HG03095 (cell line): ENCODE data around the gene YPEL2.
"Not testable (repeated sequence)": the region's sequence is repeated elsewhere in the genome, so short reads cannot be mapped to it uniquely, and the experiment has no call there.

ENCODE experiments used
- ATAC-seq: cut with Tn5 transposase; IDR thresholded peaks from one replicate; pipeline ENCODE4 v1.9.1; 2021; ENCODE audit warnings: moderate library complexity; ENCODE audit not compliant: unreplicated experiment

Gene YPEL2

DNA sequence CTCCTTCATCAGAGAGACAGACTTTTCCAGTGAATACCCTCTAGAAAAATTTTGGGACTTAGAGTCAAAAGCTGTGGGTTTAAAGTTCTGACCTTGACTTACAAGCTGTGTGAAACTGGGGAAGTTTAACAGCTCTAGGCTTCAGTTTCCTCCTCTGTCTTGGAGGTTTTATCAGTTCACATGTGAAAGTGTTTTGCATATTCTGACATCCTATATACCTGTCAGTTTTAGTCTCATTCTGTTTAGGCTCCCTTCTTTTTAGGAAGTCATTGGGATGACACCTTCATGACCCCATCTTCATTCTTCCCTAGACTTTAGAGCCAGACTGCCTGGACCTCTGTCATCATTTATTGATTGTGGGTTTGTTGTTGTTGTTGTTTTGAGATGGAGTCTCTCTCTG, 44.4 kb downstream of the YPEL2 start:
- ATAC-seq: no peak

DNA sequence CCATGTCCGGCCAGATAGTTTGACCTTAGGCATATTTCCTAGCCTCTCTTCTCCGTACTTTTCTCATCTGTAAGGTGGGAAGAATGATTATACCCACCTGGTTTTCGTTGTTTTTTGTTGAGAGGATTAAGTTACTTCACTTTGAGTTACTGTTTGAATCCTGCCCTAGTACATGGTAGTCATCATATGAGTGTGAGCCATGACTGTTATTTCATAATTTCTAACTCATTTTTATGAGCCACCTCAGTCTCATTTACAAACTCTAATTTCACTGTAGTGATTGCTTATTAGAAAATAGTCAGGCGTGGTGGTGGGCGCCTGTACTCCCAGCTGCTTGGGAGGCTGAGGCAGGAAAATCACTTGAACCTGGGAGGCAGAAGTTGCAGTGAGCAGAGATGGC, 45.1 kb downstream of the YPEL2 start:
- ATAC-seq: no peak

DNA sequence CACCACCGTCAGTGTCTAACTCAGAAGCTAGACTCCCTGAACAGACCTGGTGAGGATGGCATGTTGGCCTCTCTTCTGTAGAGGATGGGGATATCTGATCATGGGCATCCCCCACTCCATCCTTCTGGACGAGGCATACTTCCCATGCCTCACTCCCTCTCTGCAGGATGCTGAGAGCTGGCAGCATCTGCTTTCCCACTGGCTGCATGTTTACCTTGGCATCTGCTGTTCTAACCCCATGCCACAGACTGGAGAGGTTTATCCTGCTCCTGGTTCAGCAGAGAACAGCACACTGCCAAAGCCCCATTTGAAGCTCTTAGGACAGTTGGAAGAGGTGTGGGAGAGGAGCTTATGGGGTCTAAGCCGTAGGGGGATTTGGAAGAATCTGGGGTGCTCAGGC, 46.0 kb downstream of the YPEL2 start:
- no peak for ATAC-seq

DNA sequence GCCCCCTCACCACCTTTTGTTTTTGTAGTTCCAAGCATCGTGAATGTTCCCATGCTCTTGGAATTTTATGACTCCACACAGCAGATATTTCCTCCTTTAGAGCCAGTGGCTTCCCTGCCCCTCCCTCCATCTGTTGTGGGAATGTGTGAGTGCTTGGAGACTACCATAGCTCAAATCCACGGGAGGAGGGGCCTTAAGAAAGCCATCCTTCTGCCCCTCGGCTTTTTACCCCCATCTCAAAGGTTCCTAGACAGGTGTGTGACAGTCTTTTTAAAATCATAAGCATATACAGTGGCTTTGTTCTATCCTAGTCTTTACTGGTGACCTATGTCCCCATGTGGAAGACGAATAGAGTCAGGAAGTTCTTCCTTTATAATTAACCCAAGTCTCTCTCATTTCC, 47.2 kb downstream of the YPEL2 start:
- no peak for ATAC-seq

DNA sequence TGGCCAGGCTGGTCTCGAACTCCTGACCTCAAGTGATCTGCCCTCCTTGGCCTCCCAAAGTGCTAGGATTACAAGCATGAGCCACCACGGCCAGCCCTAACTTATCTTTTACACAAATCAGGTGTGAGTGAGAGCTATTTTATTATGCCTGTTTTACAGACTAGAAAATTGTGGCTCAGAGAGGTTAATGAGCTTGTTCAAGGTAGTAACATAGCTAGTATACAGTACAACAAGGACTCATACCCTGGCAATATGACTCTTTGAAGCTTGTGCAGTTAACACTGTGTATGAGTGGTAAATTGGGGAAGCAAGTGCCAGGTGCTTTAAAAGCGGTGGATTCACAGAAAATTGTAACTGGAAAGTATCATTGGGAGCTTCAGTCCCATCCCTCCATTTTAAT, 49.0 kb downstream of the YPEL2 start:
- ATAC-seq: no peak

DNA sequence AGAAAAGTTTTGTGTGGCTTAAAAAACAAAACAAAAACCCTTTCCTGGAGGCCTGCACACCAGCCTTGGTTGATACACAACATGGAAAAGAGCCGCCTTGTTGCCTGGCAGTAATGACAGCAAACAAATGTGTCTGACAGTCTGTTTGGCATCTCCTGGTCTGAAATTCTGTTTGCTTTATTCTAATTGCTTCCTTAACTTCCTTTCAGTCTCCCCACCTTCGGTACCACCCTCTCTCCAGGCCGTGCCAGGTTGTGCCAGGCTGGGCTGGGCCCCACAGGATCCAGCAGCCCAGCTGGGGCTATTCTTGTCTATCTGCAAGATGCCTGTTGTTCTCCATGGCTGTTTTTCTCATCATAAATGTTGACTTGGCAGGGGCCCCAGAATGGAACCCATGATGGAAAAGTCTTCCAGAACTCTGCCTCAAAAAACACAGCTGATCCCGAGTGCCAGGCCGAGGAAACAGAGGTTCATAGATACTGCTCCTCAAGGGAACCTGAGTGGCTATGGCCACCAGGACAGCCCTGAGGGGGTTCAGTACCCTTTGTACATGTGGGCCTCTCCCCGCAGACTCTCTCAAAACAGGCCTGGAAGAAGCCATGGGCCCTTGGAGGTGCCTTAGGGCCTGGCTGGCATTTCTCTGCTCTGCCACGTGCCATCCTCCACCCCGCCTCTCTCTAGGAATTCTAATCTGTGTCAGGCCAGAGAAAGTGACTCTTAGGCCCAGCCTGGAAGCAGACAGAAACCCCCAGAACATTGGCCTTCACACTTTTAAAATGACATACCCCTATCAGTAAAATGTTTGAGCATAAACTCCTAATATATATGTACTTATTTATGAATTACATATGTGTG, 50.5 kb downstream of the YPEL2 start:
- no peak for ATAC-seq

DNA sequence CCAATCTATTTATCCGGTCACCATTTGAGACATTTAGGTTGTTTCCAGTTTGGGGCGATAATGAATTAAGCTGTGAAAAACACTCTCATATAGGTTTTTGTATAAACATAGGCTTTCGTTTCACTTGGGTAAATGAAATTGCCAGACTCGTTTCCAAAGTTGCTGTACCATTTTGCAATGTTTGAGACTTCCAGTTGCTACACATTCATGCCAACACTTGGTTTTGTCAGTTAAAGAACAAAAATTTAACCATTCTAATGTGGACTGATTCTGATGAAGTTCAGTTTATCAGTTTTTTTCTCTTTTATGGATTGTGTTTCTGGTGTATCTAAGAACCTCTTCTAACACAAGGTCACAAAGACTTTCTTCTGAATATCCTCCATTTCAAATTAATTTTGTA, 52.4 kb downstream of the YPEL2 start:
- ATAC-seq: no peak

DNA sequence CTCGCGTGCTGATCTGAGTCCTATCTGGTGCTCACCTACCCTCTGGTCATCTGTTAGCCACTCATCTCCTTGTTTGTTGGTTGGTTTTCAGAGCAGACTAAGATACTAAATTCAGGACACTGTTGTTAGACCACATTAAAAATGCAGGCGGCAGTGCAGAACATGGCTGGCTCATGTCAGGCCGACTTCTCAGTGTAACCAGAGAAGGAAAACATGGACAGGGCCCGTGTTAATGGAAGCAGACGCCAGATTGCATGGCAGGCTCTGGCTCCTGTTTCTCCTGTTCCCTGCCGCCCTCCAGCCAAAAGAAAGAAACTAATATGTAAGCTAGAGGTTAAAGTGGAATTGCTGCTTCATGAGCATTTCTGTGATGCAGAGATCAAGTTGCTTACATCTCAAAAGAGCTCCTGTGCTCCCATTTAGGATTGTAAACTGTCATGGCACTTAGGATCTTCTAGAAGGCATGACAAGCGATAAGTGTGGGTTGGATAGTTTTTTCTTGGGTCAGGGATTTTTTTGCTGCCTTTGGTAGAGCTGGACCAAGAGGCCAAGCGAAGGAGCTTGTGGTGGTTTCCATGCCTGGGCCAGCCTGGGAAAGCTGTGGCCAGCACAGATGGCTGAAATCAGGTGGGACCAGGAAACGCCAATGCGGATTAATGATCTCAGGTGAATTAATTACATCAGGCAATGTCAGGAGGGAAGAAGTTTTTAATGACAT, 56.1 kb downstream of the YPEL2 start:
- no peak for ATAC-seq

DNA sequence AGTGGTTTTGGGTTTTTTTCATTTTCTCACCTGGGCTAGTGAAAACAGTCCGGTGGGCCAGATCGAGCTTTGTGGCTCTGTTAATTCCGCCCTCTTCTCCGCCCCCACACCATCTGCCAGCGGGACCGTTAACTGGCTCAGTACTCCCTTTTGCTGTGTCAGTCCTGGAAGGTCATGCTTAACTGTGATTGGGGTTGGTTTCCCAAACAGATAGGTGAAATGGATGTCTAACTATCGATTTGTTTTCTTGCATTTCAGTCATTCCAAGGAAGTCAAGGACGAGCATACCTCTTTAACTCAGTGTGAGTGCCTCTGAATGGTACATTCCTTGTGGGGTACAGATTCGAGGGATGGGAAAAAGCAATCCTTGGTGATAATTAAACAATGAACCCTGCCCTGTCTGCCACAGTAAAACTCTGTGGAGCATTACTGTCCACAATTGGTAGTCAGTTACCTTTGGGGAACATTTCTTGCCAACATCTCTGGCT, 56.7 kb downstream of the YPEL2 start:
- no peak for ATAC-seq

DNA sequence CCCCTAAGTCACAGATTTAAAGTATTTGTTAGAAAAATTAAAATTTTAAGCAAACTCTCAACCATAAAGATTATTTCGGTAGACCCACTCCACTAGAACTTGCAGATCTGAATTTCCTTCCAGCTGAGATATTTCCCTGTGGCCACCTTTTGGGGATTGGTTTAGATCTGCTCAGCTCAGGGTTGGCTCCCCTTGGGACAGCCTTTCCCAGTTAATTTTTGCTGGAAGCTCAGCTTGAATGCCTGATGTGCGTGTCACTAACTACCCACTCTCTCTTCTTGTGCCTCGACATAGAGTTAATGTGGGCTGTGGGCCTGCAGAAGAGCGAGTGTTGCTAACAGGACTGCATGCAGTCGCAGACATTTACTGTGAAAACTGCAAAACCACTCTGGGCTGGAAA, 57.6 kb downstream of the YPEL2 start:
- no peak for ATAC-seq

DNA sequence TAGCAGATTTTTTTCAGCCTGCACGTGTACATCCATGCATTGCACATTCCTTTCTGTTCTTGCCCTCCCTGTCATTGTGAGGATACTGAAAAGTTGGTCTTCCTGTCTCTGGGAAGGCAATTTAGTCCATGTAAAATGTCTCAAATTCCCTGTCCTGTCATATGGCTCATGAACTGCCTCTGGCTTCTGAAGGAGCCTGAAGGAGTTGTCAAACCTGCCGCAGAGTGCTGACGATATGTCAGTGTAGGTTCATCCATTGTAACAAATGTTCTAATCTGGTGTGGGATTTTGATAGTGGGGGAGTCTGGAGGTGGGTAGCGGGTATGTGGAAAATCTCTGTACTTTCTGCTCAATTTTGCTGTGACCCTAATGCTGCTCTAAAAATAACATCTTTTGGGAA, 59.6 kb downstream of the YPEL2 start:
- no peak for ATAC-seq

DNA sequence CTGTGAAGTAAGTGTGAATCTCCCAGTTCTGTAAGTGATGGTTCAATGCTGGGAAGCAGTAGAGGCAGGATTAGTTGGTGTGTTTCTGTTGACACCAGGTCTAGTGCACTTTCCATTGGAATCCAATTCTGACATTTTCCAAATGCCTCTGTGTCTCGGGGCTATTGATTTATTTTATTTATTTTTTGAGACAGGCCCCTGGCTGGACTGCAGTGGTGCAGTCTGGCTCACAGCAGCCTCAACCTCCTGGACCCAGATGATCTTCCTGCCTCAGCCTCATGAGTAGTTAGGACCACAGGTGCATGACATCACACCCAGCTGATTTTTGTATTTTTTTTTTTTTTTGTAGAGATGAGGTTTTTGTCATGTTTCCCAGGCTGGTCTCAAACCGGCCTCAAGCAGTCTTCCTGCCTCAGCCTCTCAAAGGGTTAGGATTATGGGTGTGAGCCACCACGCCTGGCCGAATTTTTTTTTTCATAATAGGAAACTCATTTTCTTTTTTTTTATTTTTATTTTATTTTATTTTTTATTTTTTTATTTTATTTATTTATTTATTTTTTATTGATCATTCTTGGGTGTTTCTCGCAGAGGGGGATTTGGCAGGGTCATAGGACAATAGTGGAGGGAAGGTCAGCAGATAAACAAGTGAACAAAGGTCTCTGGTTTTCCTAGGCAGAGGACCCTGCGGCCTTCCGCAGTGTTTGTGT, 61.7 kb downstream of the YPEL2 start:
- no peak for ATAC-seq

DNA sequence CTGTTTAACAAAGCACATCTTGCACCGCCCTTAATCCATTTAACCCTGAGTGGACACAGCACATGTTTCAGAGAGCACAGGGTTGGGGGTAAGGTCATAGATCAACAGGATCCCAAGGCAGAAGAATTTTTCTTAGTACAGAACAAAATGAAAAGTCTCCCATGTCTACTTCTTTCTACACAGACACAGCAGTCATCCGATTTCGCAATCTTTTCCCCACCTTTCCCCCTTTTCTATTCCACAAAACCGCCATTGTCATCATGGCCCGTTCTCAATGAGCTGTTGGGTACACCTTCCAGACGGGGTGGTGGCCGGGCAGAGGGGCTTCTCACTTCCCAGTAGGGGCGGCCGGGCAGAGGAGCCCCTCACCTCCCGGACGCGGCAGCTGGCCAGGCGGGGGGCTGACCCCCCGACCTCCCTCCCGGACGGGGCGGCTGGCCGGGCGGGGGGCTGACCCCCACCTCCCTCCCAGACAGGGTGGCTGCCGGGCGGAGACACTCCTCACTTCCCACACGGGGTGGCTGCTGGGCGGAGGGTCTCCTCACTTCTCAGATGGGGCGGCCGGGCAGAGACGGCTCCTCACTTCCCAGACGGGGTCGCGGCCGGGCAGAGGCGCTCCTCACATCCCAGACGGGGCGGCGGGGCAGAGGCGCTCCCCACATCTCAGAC, 62.4 kb downstream of the YPEL2 start:
- ATAC-seq: not testable (repeated sequence)

DNA sequence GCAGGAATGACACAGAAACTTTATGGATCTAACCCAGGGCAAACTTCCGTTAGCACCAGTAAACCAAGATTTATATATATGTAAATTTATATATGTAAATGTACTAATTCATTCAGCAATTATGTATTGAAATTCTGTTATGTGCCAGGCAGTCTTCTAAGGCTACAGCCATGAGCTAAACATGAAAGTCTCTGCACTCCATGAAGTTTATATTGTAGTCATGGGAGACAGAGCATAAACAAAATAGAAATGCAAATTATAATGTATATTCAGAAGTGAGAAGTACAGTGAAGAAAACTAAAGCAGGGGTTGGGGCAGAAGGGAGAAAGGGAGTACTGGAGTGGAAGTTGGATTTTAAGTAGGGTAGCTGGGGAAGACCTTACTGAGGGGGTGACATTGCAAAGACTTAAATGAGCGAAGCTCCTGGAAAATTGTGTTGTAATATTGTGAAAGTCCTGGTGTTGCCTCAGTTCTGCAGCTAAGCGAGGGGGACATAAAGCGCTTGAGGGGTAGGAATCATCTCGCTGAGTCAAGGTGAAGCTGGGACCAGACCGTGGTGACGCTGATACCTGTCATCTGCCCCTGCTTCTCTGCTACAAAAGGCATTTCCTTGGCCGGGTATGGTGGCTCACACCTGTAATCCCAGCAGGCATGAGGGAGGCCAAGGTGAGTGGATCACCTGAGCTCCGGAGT, 64.8 kb downstream of the YPEL2 start:
- ATAC-seq: no peak

DNA sequence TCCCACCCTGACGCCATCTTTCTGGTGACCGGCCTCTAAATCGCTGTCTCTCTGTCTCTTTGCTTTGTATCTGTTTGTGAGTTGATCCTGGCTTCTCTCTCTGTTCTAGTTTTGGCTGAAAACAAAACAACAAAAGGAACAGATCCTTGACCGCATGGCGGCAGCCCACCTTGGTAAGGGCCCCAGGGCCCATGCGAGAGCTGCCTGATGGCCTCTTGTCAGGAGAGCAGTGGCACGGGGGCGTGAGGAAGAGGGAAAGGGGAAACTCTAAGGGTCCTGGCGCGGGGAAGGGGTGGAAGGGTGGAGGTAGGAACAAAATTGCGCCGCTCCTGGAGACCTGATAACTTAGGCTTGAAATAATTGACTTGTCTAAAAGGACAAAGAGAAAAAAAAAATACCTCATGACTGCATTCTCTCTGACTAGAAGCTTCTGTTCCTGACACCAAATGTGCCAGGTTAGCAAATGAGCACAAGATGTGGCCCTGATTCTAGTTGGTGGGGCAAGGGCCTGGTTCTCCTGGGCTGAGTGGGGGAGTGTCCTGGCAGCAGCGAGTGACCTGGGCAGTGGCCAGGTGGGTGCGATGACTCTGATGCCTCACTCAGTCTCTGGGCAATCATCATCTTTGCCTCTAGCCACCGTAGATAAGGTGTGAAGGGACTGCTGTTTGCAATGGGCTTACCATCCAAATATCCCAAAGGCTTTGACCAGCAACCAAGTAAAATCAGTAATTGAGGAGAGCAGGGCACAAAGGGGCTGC, 66.0 kb downstream of the YPEL2 start:
- ATAC-seq: no peak

DNA sequence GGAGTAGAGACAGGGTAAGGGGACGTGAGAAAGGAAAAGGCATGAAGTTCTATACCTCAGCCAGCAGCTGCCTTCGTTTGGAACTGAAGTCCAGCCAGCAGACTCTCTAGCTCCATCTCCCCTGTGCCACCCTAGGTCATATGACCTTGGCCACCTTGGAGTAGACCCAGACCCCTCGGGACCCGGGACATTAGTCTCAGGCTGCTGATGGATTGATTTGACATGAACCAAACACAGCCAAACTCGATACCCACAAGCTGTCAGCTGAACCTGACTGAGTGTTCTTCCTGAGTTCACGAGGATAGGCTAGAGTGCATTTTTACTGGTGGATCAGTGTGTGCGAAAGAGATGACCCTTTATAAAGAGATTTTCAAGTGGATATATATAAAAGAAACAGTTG, 68.5 kb downstream of the YPEL2 start:
- no peak for ATAC-seq

DNA sequence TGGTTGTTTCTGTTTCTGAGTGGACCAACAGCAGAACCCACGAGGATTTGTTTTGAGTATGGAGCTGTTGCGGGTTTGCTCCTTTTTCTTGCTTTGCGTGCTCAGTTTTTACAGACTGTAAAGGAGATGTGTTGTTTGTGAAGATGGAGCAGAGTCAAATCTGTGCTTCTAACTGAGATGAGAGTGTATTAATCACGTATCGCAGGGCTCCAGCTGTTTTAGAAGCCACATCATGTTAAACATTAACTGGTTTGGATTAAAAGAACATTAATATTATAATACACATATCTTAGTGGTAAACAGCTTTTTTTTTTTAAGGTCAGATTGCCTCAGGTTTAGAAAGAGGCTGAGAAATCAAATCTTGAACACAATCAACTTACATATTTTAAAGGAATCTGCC, 69.4 kb downstream of the YPEL2 start:
- no peak for ATAC-seq

DNA sequence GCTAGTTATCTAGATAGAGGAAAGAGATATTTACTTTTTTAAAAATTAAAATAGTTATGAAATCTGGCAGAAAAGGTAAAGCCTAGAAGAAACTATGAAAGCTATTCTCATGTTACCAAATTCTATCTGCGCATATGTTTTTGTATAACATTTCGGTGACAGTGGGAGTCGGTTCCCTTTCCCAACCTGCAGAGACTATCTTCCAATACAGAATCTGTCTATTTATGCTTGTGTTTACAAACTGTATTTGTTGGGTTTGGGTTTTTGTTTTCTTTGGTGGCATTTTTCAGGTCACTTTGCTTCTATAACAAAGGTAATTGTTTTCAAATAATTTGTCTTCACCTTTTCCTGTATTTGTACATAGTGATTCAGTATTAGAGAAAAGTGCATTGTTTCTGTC, 69.8 kb downstream of the YPEL2 start:
- no peak for ATAC-seq

DNA sequence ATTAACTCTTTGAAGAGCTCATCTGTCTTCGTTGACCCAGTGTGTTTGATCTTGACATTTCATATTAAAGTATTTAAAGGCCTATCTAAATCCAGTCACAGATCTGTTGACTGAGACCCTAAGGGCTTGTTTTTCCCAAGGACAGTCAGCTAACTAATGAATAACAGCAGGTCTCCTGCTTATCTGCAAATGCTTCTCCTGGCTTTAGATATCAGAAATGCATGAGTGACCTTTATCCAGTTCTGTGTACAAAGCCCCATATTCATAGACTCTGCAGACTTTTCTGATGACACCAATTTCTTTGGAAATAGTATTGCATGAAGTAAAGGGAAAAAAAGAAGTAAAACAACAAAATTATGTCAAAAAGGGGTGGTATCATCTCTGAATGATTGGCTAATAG, 70.3 kb downstream of the YPEL2 start:
- no peak for ATAC-seq

DNA sequence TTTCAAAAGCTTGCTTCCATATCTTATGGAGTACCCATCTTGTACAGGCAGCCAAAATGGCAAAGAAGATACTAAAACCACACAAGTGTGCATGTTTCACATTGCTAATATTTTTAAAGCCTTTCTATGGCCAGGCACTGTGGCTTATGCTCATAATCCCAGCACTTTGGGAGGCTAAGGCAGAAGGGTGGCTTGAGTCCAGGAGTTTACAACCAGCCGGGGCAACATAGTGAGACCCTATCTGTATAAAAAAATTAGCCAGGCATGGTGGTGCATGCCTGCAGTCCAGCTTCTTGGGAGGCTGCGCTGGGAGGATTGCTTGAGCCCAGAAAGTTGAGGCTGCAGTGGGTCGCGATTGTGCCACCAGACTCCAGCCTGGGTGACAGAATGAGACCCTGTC, 71.3 kb downstream of the YPEL2 start:
- no peak for ATAC-seq
